Lung (tissue), 12 donors: ENCODE measurements around the gene PRR36. TPM values are rescaled to one million over a fixed set of nuclear protein-coding genes. Genes with fewer than 3 reads are reported as not detected.

Source experiments
- ATAC-seq: fragments of 200-7000 bp; cut with Tn5 transposase; one replicate; pipeline ENCODE4 v1.9.1; 2020; ENCODE audit warnings: moderate number of reproducible peaks; ENCODE audit not compliant: insufficient read depth, low FRiP score
- DNase-seq, 3 donors: peaks; one replicate each; pipeline ENCODE4 v3.0.0-alpha.2; 2013 to 2017
- H3K27ac ChIP-seq, 2 donors: one replicate each; pipeline ENCODE4 v1.5.1; 2013; ENCODE audit warnings: mild to moderate bottlenecking in 2 of 2, moderate library complexity in 2 of 2, control low read depth in 1 of 2, inconsistent platforms in 1 of 2, low read depth in 1 of 2, low read length in 1 of 2
- H3K27me3 ChIP-seq, 3 donors: one replicate each; pipeline ENCODE4 v1.5.1; 2013; ENCODE audit warnings: low read length in 2 of 3; ENCODE audit not compliant: control insufficient read depth in 3 of 3, insufficient read depth in 3 of 3
- H3K36me3 ChIP-seq, 4 donors: one replicate each; pipeline ENCODE4 v1.5.1; 2013; ENCODE audit warnings: low read length in 4 of 4, mild to moderate bottlenecking in 1 of 4, moderate library complexity in 1 of 4; ENCODE audit not compliant: control insufficient read depth in 4 of 4, insufficient read depth in 4 of 4
- H3K4me1 ChIP-seq, 5 donors: one replicate each; pipeline ENCODE4 v1.5.1; 2013; ENCODE audit warnings: low read length in 5 of 5, mild to moderate bottlenecking in 2 of 5, moderate library complexity in 1 of 5; ENCODE audit not compliant: control insufficient read depth in 5 of 5, insufficient read depth in 5 of 5
- H3K4me3 ChIP-seq: one replicate; pipeline ENCODE4 v1.5.1; 2013; ENCODE audit warnings: mild to moderate bottlenecking, control low read depth, moderate library complexity
- H3K9ac ChIP-seq, 2 donors: one replicate each; pipeline ENCODE4 v1.5.1; 2013; ENCODE audit warnings: low read length in 2 of 2, control low read depth in 1 of 2; ENCODE audit not compliant: insufficient read depth in 1 of 2
- H3K9me3 ChIP-seq, 4 donors: one replicate each; pipeline ENCODE4 v1.5.1; 2013; ENCODE audit warnings: low read length in 3 of 4, mild to moderate bottlenecking in 1 of 4, moderate library complexity in 1 of 4; ENCODE audit not compliant: control insufficient read depth in 4 of 4, insufficient read depth in 3 of 4
- CTCF ChIP-seq: IDR thresholded peaks from 2 replicates; pipeline ENCODE4 v1.5.1; 2012; ENCODE audit warnings: mild to moderate bottlenecking; ENCODE audit errors: control extremely low read depth, extremely low read depth
- WGBS, 2 donors: extraction: QIAGEN DNeasy Blood & Tissue Kit; methylation state at CpG; one replicate each; pipeline ENCODE4 v1.1.7; 2013; 5-methylcytosine and 5-hydroxymethylcytosine counted together
- polyA plus RNA-seq, 2 donors: library from polyadenylated mRNA; stranded (reverse); fragments of 200-250 nt; gene quantifications; one replicate each; pipeline ENCODE4 v1.2.1, GENCODE V29; 2013
- total RNA-seq, 2 donors: library from RNA; depleted of rRNA in 1 of 2; stranded (reverse); fragments of >200 nt in 1 of 2; gene quantifications; one replicate each; pipeline ENCODE4 v1.2.1, GENCODE V29; 2014 to 2021
- donor health status: control.
- donor health status: control.
- donor health status: Bipolar disorder and iron deficiency.
- donor health status: healthy.
- donor health status: DM: yes; HTN: yes; CAD: no.

The PRR36 gene
- total and polyA plus RNA-seq, 4 donors: 0.30 to 3.4 (median 1.1) TPM

GRCh38 chr19:7865262-7865911 lies 8.8 kb downstream of the PRR36 start:
- Histone ChIP-seq H3K4me3 (no peak overlapping the region), H3K4me1 (peaks cover 0 to 23% (median 6%) of the 10 kb centered on the region in 5 donors), H3K27ac (no peak overlapping the region), H3K9me3 (peaks cover 0 to 8% (median 0%) of the 10 kb centered on the region in 4 donors), H3K27me3 (peaks cover 0 to 18% (median 8%) of the 10 kb centered on the region in 3 donors), H3K36me3 (no peaks in the 10 kb centered on the region), H3K9ac (no peak overlapping the region)
- no peak for ATAC-seq
- 41 to 42% methylated on average over 10 of the region's 10 CpGs for WGBS, 2 donors
- DNase-seq: no peak
- TF ChIP-seq CTCF: no peak

- DNase-seq (no peak), ATAC-seq (no peak)
- WGBS, 2 donors: 53 to 56% methylated on average over 16 to 18 of the region's 18 CpGs
- Histone ChIP-seq H3K27me3 (peaks cover 0 to 18% (median 8%) of the 10 kb centered on the region in 3 donors), H3K27ac (no peak overlapping the region), H3K4me1 (peaks cover 0 to 19% (median 6%) of the 10 kb centered on the region in 5 donors), H3K9me3 (peaks cover 0 to 8% (median 0%) of the 10 kb centered on the region in 4 donors), H3K4me3 (no peak overlapping the region), H3K36me3 (peaks cover 0 to 2% (median 0%) of the 10 kb centered on the region in 4 donors), H3K9ac (no peak overlapping the region)
- TF ChIP-seq CTCF: no peak
Measured at GRCh38 chr19:7864690-7865074, 9.5 kb downstream of the PRR36 start.

- peaks cover 0 to 18% (median 8%) of the 10 kb centered on the region in 3 donors for H3K27me3 ChIP-seq
- ATAC-seq (no peak), DNase-seq (no peak)
- 62 to 74% methylated on average over 21 of the region's 21 CpGs for WGBS, 2 donors
- no peak overlapping the region for H3K27ac ChIP-seq
- H3K36me3 ChIP-seq: peaks cover 0 to 4% (median 0%) of the 10 kb centered on the region in 4 donors
- no peak overlapping the region for H3K4me3 ChIP-seq
- H3K9ac ChIP-seq: no peak overlapping the region
- H3K9me3 ChIP-seq: peaks cover 0 to 8% (median 0%) of the 10 kb centered on the region in 4 donors
- no peak for TF ChIP-seq CTCF
- H3K4me1 ChIP-seq: peaks cover 0 to 19% (median 6%) of the 10 kb centered on the region in 5 donors
Measured at GRCh38 chr19:7863971-7864689, 10.1 kb downstream of the PRR36 start.
